ENCODE data around the gene ZFP64. TPM values are rescaled to one million over a fixed set of nuclear protein-coding genes. Genes with fewer than 3 reads are reported as not detected.

Gene ZFP64
- total and polyA plus RNA-seq, 7 experiments from 2014 or later, result 8.0 to 14.6 (median 11.6) TPM

DNA sequence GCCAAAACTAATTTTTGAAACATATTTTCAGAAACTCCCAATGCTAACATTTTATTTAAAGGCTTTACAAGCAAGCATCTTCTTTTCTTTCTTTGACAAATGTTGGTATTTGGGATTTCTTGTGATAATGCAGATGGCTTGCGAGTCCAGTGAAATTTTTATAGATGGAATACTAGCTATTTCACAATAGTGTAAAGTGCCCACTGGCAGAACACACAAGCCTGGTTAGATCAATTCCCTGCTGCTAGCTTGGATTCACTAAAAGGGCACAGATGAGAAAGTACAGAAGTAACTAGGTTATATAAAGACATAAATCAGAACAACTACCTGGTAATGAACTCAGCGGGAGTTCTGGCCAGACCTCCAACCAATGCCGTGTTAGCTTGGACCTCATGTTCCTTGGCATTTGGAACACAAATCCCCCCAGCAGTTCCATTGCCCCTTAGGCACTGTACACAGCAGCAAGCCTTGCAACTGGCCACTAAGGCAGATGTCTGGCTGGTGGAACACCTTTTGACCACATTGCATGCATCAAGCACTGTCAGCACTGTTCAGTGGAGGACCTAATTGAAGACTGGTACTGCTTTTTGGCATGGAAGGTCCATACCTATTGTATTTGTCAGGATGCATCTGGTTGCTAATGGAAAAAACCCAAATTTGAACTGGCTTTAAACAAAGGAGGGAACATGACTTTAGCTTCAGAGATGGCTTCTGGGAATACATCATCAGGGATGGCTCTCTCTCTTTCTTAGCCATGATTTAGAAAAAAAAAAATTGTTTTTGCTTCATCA is 15.6 kb upstream of the ZFP64 start:
- no peaks in the 10 kb centered on the region for H3K4me1 ChIP-seq (ENCODE audit: control insufficient read depth in 2 of 2, insufficient read depth in 2 of 2, low read length in 2 of 2)
- Mint-ChIP-seq H3K27me3 (peaks cover 5 to 21% (median 12%) of the 10 kb centered on the region in 5 donors), H3K36me3 (peaks cover 0 to 13% (median 6%) of the 10 kb centered on the region in 5 donors), H3K4me1 (peaks cover 0 to 5% (median 0%) of the 10 kb centered on the region in 7 donors), H3K9me3 (peaks cover 0 to 25% (median 9%) of the 10 kb centered on the region in 11 donors), H3K4me3 (no peak overlapping the region), H3K27ac (no peak overlapping the region)
- intact Hi-C loops (cut with micrococcal nuclease), result no loop called here
- ChIA-PET POLR2A (no interaction called here), CTCF (no interaction called here)
- H3K36me3 ChIP-seq (ENCODE audit: control insufficient read depth in 2 of 3, insufficient read depth in 3 of 3, low read length in 3 of 3), result no peaks in the 10 kb centered on the region
- H3K4me3 ChIP-seq (ENCODE audit: low read length), result no peak overlapping the region
- no peak for DNase-seq
- peaks cover 0 to 15% (median 0%) of the 10 kb centered on the region in 3 experiments for H3K9me3 ChIP-seq (ENCODE audit: control insufficient read depth in 2 of 3, low read length in 3 of 3)
- no peak for ATAC-seq
- H3K27me3 ChIP-seq (ENCODE audit: control insufficient read depth in 2 of 2, insufficient read depth in 2 of 2, low read length in 2 of 2), result no peaks in the 10 kb centered on the region
- H3K27ac ChIP-seq (ENCODE audit: low read depth, low read length), result no peak overlapping the region

DNA sequence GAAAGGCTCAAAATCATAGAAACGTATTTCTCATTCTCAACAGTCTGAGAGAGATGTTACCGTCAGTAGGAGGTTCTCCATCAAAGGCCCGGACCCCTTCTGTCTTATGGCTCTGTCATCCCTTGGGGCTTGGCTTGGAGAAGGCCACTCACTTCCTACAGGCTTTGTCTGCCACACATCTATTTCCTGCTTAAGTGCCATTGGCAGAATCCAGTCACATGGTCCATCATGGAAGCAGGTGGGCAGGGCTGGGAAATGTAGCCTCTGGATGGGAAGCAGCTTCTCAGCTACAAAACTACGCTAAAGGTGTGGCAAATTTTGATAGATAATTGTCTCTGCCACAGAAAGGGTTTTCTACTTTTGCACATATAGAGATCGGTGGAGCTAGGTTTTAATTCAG is 12.6 kb upstream of the ZFP64 start:
- Mint-ChIP-seq H3K4me1 (peaks cover 0 to 5% (median 0%) of the 10 kb centered on the region in 7 donors), H3K27ac (no peak overlapping the region), H3K36me3 (peaks cover 0 to 5% (median 0%) of the 10 kb centered on the region in 5 donors), H3K4me3 (no peak overlapping the region), H3K9me3 (peaks cover 0 to 3% (median 0%) of the 10 kb centered on the region in 11 donors), H3K27me3 (peaks cover 0 to 14% (median 12%) of the 10 kb centered on the region in 5 donors)
- POLR2A ChIA-PET, result no interaction called here
- no peaks in the 10 kb centered on the region for H3K36me3 ChIP-seq (ENCODE audit: control insufficient read depth in 2 of 3, insufficient read depth in 3 of 3, low read length in 3 of 3)
- CTCF ChIA-PET, result no interaction called here
- no peaks in the 10 kb centered on the region for H3K27me3 ChIP-seq (ENCODE audit: control insufficient read depth in 2 of 2, insufficient read depth in 2 of 2, low read length in 2 of 2)
- no peaks in the 10 kb centered on the region for H3K4me1 ChIP-seq (ENCODE audit: control insufficient read depth in 2 of 2, insufficient read depth in 2 of 2, low read length in 2 of 2)
- intact Hi-C loops (cut with micrococcal nuclease), result no loop called here
- no peak for ATAC-seq
- no peaks in the 10 kb centered on the region for H3K9me3 ChIP-seq (ENCODE audit: control insufficient read depth in 2 of 3, low read length in 3 of 3)
- H3K4me3 ChIP-seq (ENCODE audit: low read length), result no peak overlapping the region
- DNase-seq, result no peak
- no peak overlapping the region for H3K27ac ChIP-seq (ENCODE audit: low read depth, low read length)

GRCh38 chr20:52201395-52201794 is 9.8 kb upstream of the ZFP64 start:
- Histone ChIP-seq H3K9me3 (ENCODE audit: control insufficient read depth in 2 of 3, low read length in 3 of 3) (no peaks in the 10 kb centered on the region), H3K27me3 (ENCODE audit: control insufficient read depth in 2 of 2, insufficient read depth in 2 of 2, low read length in 2 of 2) (no peaks in the 10 kb centered on the region), H3K4me1 (ENCODE audit: control insufficient read depth in 2 of 2, insufficient read depth in 2 of 2, low read length in 2 of 2) (no peaks in the 10 kb centered on the region), H3K4me3 (ENCODE audit: low read length) (no peak overlapping the region), H3K27ac (ENCODE audit: low read depth, low read length) (no peak overlapping the region), H3K36me3 (ENCODE audit: control insufficient read depth in 2 of 3, insufficient read depth in 3 of 3, low read length in 3 of 3) (no peaks in the 10 kb centered on the region)
- Mint-ChIP-seq H3K4me1 (no peaks in the 10 kb centered on the region), H3K9me3 (no peaks in the 10 kb centered on the region), H3K36me3 (no peaks in the 10 kb centered on the region), H3K27me3 (peaks cover 0 to 4% (median 0%) of the 10 kb centered on the region in 5 donors), H3K4me3 (no peak overlapping the region), H3K27ac (no peak overlapping the region)
- no peak for ATAC-seq
- DNase-seq, result no peak
- ChIA-PET CTCF (interaction anchor here (0.6 kb wide), 1 partner anchor 67 kb away, joined by 3 read pairs; no protein-coding TSS in a partner anchor), POLR2A (no interaction called here)
- intact Hi-C loops (cut with micrococcal nuclease), result no loop called here

- intact Hi-C loops (cut with micrococcal nuclease), result no loop called here
- Histone ChIP-seq H3K4me1 (ENCODE audit: control insufficient read depth in 2 of 2, insufficient read depth in 2 of 2, low read length in 2 of 2) (no peaks in the 10 kb centered on the region), H3K36me3 (ENCODE audit: control insufficient read depth in 2 of 3, insufficient read depth in 3 of 3, low read length in 3 of 3) (no peaks in the 10 kb centered on the region), H3K9me3 (ENCODE audit: control insufficient read depth in 2 of 3, low read length in 3 of 3) (no peaks in the 10 kb centered on the region), H3K4me3 (ENCODE audit: low read length) (no peak overlapping the region), H3K27me3 (ENCODE audit: control insufficient read depth in 2 of 2, insufficient read depth in 2 of 2, low read length in 2 of 2) (no peaks in the 10 kb centered on the region), H3K27ac (ENCODE audit: low read depth, low read length) (no peak overlapping the region)
- POLR2A ChIA-PET, result no interaction called here
- Mint-ChIP-seq H3K4me3 (no peak overlapping the region), H3K36me3 (no peaks in the 10 kb centered on the region), H3K27me3 (peaks cover 0 to 4% (median 0%) of the 10 kb centered on the region in 5 donors), H3K4me1 (no peaks in the 10 kb centered on the region), H3K9me3 (no peaks in the 10 kb centered on the region), H3K27ac (no peak overlapping the region)
- DNase-seq (no peak), ATAC-seq (no peak)
- CTCF ChIA-PET, result interaction anchor here (0.6 kb wide), 1 partner anchor 68 kb away, joined by 3 read pairs; no protein-coding TSS in a partner anchor
Measured at GRCh38 chr20:52200870-52201269, 9.3 kb upstream of the ZFP64 start.

DNA sequence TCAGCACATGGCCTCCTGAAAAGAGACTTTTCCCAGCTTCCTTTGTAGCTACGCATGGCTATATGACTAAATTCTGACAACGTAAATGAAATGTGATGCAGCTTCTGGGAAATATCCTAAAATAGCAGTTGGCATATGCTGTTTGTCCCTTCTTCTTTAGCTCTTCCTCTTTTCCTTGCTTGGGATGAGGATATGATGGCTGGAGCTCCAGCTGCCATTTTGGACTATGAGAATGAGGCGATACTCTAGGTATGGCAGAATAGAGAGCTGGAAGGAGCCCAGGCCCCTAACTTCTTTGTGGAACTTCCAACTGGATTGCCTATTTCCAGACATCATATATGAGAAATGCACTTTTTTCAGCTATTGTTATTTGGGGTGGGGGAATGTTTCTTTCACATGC is 5.3 kb upstream of the ZFP64 start:
- H3K4me3 Mint-ChIP-seq, result no peak overlapping the region
- H3K9me3 Mint-ChIP-seq, result no peaks in the 10 kb centered on the region
- H3K4me1 ChIP-seq (ENCODE audit: control insufficient read depth in 2 of 2, insufficient read depth in 2 of 2, low read length in 2 of 2), result no peaks in the 10 kb centered on the region
- no peak overlapping the region for H3K27ac Mint-ChIP-seq
- H3K27ac ChIP-seq (ENCODE audit: low read depth, low read length), result no peak overlapping the region
- peaks cover 0 to 4% (median 0%) of the 10 kb centered on the region in 5 donors for H3K27me3 Mint-ChIP-seq
- DNase-seq (no peak), ATAC-seq (no peak)
- H3K36me3 Mint-ChIP-seq, result no peaks in the 10 kb centered on the region
- H3K9me3 ChIP-seq (ENCODE audit: control insufficient read depth in 2 of 3, low read length in 3 of 3), result no peaks in the 10 kb centered on the region
- H3K4me1 Mint-ChIP-seq, result peaks cover 6 to 12% (median 10%) of the 10 kb centered on the region in 7 donors
- intact Hi-C loops (cut with micrococcal nuclease), result loop anchor here in 1 of 2 donors (10.0 kb wide), 1 partner anchor 1758 kb away; no protein-coding TSS in a partner anchor
- no peaks in the 10 kb centered on the region for H3K27me3 ChIP-seq (ENCODE audit: control insufficient read depth in 2 of 2, insufficient read depth in 2 of 2, low read length in 2 of 2)
- CTCF ChIA-PET, result no interaction called here
- no peak overlapping the region for H3K4me3 ChIP-seq (ENCODE audit: low read length)
- no peaks in the 10 kb centered on the region for H3K36me3 ChIP-seq (ENCODE audit: control insufficient read depth in 2 of 3, insufficient read depth in 3 of 3, low read length in 3 of 3)
- POLR2A ChIA-PET, result interaction anchor here (1.0 kb wide), 1 partner anchor 1743 kb away, joined by 5 read pairs; no protein-coding TSS in a partner anchor

DNA sequence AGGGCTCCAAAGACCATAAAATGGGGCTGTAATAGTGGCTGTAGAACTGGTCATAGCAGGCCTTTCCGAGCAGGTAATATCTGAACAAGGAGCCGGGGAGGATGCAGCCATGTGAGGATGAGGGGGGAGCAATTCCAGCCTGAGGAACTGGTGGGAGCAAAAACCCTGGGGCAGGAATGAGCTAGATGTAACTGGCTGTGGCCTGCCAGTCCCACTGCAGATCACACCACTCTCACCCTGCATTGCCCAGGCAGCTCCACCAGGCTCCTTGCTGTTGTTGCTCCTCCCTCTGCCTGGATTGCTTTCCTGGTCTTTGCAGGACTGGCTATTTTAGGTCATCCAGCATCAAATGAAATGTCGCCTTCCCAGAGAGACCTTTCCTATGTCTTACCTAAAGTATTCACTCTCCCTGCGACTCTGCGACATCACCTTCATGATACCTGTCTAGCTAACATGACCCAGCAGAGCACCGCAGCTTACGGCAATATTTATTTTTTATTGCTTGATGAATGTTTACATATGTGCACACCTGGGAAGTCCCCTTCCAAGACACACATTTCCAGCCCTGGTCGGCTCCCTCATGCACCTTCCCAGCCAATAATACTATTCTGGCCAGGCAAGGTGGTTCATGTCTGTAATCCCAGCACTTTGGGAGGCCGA is 2.4 kb upstream of the ZFP64 start:
- H3K4me1 Mint-ChIP-seq, result peaks cover 7 to 24% (median 18%) of the 10 kb centered on the region in 7 donors
- peaks cover 0 to 4% (median 0%) of the 10 kb centered on the region in 5 donors for H3K27me3 Mint-ChIP-seq
- H3K27ac Mint-ChIP-seq, result peak overlapping the region in 1 of 9 donors; percentile 26
- no peak for DNase-seq
- ATAC-seq, result no peak
- no peaks in the 10 kb centered on the region for H3K9me3 Mint-ChIP-seq
- Histone ChIP-seq H3K27ac (ENCODE audit: low read depth, low read length) (no peak overlapping the region), H3K27me3 (ENCODE audit: control insufficient read depth in 2 of 2, insufficient read depth in 2 of 2, low read length in 2 of 2) (no peaks in the 10 kb centered on the region), H3K4me1 (ENCODE audit: control insufficient read depth in 2 of 2, insufficient read depth in 2 of 2, low read length in 2 of 2) (peaks cover 0 to 10% of the 10 kb centered on the region in 2 donors), H3K4me3 (ENCODE audit: low read length) (no peak overlapping the region), H3K9me3 (ENCODE audit: control insufficient read depth in 2 of 3, low read length in 3 of 3) (no peaks in the 10 kb centered on the region), H3K36me3 (ENCODE audit: control insufficient read depth in 2 of 3, insufficient read depth in 3 of 3, low read length in 3 of 3) (peaks cover 0 to 5% (median 0%) of the 10 kb centered on the region in 3 experiments)
- peak overlapping the region in 1 of 10 donors; percentile 26 for H3K4me3 Mint-ChIP-seq
- no peaks in the 10 kb centered on the region for H3K36me3 Mint-ChIP-seq
- ChIA-PET POLR2A (interaction anchor here (0.7 kb wide), 1 partner anchor 123 kb away, joined by 4 read pairs; no protein-coding TSS in a partner anchor), CTCF (no interaction called here)
- intact Hi-C loops (cut with micrococcal nuclease), result loop anchor here (5.0 to 10.0 kb wide), 3 partner anchors 1023 to 1761 kb away; no protein-coding TSS in a partner anchor
